ENCODE data around the gene DDX1.

The DDX1 gene

DNA sequence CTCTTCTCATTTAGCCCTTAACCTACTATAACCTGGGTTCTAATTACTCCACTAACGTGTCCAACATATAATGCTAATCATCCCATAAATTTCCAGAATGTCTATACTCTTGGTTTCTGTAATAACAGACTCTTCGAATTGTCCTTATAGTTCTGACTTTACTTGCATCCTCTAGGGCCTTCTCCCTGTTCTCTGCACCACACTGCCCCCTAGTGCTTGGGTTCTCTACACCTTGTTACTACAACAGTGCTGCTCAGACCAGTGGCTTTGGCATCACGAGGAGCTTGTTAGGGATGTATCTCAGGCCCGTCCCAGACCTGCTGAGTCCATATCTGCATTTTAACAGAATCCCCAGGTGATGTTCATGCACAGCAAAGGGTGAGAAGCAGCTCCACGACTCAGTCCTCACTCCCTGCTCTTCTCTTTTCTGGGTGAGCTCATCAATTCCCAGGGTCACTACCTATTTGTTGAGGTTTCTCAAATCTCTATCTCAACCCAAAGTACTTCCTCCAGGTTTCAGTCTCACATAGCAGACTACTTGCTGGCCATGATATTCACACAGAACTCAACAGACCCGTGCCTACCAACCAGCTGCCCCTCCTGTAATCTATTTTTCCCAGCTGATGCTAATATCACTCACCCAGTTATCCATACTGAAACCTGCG, 14.5 kb upstream of the DDX1 start:
- H3K4me3 ChIP-seq (ENCODE audit: low read depth, low read length): no peak overlapping the region
- peak; percentile 85 for DNase-seq (ENCODE audit: low read depth)
- TF ChIP-seq POLR2A (IDR thresholded peaks at IDR 0.05; ENCODE audit: extremely low read depth, insufficient read length) (no peak), MYC (IDR thresholded peaks at IDR 0.05; ENCODE audit: low read depth, low read length) (no peak)
- TF ChIP-seq, protein P1, sequence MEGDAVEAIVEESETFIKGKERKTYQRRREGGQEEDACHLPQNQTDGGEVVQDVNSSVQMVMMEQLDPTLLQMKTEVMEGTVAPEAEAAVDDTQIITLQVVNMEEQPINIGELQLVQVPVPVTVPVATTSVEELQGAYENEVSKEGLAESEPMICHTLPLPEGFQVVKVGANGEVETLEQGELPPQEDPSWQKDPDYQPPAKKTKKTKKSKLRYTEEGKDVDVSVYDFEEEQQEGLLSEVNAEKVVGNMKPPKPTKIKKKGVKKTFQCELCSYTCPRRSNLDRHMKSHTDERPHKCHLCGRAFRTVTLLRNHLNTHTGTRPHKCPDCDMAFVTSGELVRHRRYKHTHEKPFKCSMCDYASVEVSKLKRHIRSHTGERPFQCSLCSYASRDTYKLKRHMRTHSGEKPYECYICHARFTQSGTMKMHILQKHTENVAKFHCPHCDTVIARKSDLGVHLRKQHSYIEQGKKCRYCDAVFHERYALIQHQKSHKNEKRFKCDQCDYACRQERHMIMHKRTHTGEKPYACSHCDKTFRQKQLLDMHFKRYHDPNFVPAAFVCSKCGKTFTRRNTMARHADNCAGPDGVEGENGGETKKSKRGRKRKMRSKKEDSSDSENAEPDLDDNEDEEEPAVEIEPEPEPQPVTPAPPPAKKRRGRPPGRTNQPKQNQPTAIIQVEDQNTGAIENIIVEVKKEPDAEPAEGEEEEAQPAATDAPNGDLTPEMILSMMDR (IDR thresholded peaks at IDR 0.05; ENCODE audit: low read depth, low read length): peak; percentile 93

DNA sequence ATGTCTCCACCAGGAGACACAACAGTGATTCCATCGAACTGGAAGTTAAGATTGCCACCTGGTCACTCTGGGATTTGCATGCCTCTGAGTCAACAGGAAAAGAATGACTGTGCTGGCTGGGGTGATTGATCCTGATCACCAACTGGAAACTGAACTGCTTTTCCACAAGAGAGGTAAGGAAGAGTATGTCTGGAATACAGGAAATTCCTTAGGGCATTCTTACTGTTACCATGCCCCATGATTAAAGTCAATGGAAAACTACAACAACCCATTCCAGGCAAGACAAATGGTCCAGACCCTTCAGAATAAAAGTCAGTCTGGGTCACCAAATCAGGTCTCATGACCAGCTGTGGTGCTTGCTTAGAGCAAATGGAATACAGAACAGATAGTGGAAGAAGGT, 12.0 kb upstream of the DDX1 start:
- TF ChIP-seq POLR2A (IDR thresholded peaks at IDR 0.05; ENCODE audit: extremely low read depth, insufficient read length): no peak
- TF ChIP-seq, protein P2, sequence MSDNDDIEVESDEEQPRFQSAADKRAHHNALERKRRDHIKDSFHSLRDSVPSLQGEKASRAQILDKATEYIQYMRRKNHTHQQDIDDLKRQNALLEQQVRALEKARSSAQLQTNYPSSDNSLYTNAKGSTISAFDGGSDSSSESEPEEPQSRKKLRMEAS (IDR thresholded peaks at IDR 0.05; ENCODE audit: low read depth, low read length): no peak
- TF ChIP-seq, protein P1 (IDR thresholded peaks at IDR 0.05; ENCODE audit: low read depth, low read length): no peak
- no peak for TF ChIP-seq MYC (IDR thresholded peaks at IDR 0.05; ENCODE audit: low read depth, low read length)
- no peak for DNase-seq (ENCODE audit: low read depth)
- H3K4me3 ChIP-seq (ENCODE audit: low read depth, low read length): no peak overlapping the region

DNA sequence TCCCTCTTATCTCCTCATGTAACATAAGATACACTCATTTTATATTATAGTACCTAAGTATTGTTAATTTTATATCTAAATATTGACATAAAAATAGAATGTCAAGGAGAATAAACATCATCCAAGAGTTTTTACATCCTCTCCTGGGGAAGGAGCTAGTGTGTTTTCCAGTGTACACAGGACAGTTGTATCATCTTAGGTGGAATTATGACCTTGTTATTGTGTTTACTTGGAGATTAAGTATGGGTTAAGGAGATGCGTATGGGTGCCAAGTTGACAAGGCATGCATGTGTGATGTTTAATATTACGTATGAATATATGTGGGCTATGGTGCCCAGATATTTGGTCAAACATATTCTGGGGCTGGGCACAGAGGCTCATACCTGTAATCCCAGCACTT, 11.2 kb upstream of the DDX1 start:
- no peak overlapping the region for H3K4me3 ChIP-seq (ENCODE audit: low read depth, low read length)
- TF ChIP-seq MYC (IDR thresholded peaks at IDR 0.05; ENCODE audit: low read depth, low read length) (no peak), POLR2A (IDR thresholded peaks at IDR 0.05; ENCODE audit: extremely low read depth, insufficient read length) (no peak)
- TF ChIP-seq, protein P2 (IDR thresholded peaks at IDR 0.05; ENCODE audit: low read depth, low read length): no peak
- TF ChIP-seq, protein P1 (IDR thresholded peaks at IDR 0.05; ENCODE audit: low read depth, low read length): no peak
- DNase-seq (ENCODE audit: low read depth): no peak

DNA sequence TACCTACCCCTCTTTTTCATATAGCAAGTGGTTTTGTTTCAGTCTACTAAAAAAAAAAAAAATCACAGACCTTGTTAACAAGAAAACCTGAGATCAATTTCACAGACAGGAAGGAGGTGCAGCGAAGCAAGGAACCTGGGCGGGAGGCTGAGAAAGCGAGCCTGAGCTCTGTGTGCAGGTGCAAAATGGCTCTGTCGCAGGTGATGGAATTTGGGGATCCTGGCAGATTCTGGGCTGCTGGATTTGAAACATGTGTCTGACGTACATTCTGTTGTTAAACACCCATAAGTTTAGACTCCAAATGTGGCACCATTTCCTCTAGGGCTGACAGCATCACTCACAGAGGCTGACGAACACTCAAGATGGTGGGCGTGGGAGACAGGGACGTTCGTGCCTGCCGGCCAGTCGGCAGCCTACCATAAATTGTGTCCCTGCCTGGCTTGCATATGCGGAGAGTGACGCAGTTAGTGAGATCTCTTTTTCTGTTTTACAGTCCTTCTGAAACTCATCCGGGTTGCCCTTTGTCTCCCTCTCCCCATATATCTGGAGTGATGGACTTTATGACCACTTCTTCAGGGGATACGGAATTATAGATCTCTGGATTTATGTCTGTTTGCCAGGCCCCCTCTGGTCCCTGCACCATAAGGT, 8.8 kb upstream of the DDX1 start:
- H3K4me3 ChIP-seq (ENCODE audit: low read depth, low read length): no peak overlapping the region
- DNase-seq (ENCODE audit: low read depth): no peak
- no peak for TF ChIP-seq POLR2A (IDR thresholded peaks at IDR 0.05; ENCODE audit: extremely low read depth, insufficient read length)
- TF ChIP-seq, protein P2 (IDR thresholded peaks at IDR 0.05; ENCODE audit: low read depth, low read length): no peak
- TF ChIP-seq, protein P1 (IDR thresholded peaks at IDR 0.05; ENCODE audit: low read depth, low read length): no peak
- TF ChIP-seq MYC (IDR thresholded peaks at IDR 0.05; ENCODE audit: low read depth, low read length): no peak

DNA sequence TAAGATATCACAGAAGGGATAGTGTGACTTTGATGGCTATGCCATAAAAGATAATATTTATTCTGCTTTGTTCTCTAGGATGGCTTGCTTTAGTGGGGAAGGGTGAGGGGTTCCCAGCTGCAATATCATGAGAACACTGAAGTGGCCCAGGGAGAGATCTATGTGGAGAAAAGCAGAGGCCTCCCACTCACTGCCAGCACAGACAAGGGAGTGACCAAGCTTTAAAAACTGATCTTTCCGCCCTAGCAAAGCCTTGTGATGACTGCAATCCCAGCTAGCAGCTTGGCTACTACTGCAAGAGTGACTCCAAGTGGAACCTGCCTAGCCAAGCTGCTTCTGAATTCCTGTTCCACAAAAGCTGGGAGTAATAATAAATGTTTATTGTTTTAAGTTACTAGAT, 7.8 kb upstream of the DDX1 start:
- H3K4me3 ChIP-seq (ENCODE audit: low read depth, low read length): no peak overlapping the region
- DNase-seq (ENCODE audit: low read depth): no peak
- TF ChIP-seq POLR2A (IDR thresholded peaks at IDR 0.05; ENCODE audit: extremely low read depth, insufficient read length) (no peak), MYC (IDR thresholded peaks at IDR 0.05; ENCODE audit: low read depth, low read length) (no peak)
- TF ChIP-seq, protein P2 (IDR thresholded peaks at IDR 0.05; ENCODE audit: low read depth, low read length): no peak
- TF ChIP-seq, protein P1 (IDR thresholded peaks at IDR 0.05; ENCODE audit: low read depth, low read length): no peak
